ENCODE measurements around the gene CACNA1B.

CACNA1B gene

GRCh38 chr9:137860361-137860760 is 17.2 kb upstream of the CACNA1B start:
- DNase-seq: no peak
- no peaks in the 10 kb centered on the region for H3K79me1 ChIP-seq (ENCODE audit: low read length)
- H3K18ac ChIP-seq (ENCODE audit: low read length): no peak overlapping the region
- no peak overlapping the region for H2AK5ac ChIP-seq (ENCODE audit: low read length)
- H2BK5ac ChIP-seq (ENCODE audit: low read length): no peak overlapping the region
- no peak overlapping the region for H2BK120ac ChIP-seq (ENCODE audit: low read depth, low read length)
- no peak overlapping the region for H3K4me3 ChIP-seq (ENCODE audit: low read length)
- no peaks in the 10 kb centered on the region for H3K27me3 ChIP-seq (ENCODE audit: insufficient read depth, low read length, poor library complexity)
- H4K8ac ChIP-seq (ENCODE audit: low read depth, low read length): no peak overlapping the region
- H3K9ac ChIP-seq (ENCODE audit: low read length): no peak overlapping the region
- no peak overlapping the region for H3K4me2 ChIP-seq (ENCODE audit: low read length)
- H3K27ac ChIP-seq (ENCODE audit: low read depth, low read length): no peak overlapping the region
- H3K36me3 ChIP-seq (ENCODE audit: control insufficient read depth, insufficient read depth, low read length): no peaks in the 10 kb centered on the region
- H2BK15ac ChIP-seq (replicated peaks; ENCODE audit: low read depth): no peak overlapping the region
- H3K23ac ChIP-seq (ENCODE audit: low read length): no peak overlapping the region
- H3K4me1 ChIP-seq (ENCODE audit: control insufficient read depth, low read depth, low read length): no peaks in the 10 kb centered on the region
- H3K79me2 ChIP-seq (ENCODE audit: control insufficient read depth, insufficient read depth, low read length): no peaks in the 10 kb centered on the region
- H3K4ac ChIP-seq (ENCODE audit: low read depth, low read length): no peak overlapping the region
- WGBS (ENCODE audit: extremely low coverage, insufficient coverage, low lambda C conversion rate): no CpG with 5 or more reads among the region's 1 CpG
- no peak overlapping the region for H3K56ac ChIP-seq (ENCODE audit: low read length)
- H4K5ac ChIP-seq (ENCODE audit: low read length): no peak overlapping the region

GRCh38 chr9:137865581-137866145 is 11.9 kb upstream of the CACNA1B start:
- DNase-seq: peak; percentile 56
- Histone ChIP-seq H2BK15ac (replicated peaks; ENCODE audit: low read depth) (no peak overlapping the region), H3K36me3 (ENCODE audit: control insufficient read depth, insufficient read depth, low read length) (no peaks in the 10 kb centered on the region), H3K9ac (ENCODE audit: low read length) (no peak overlapping the region), H3K56ac (ENCODE audit: low read length) (no peak overlapping the region), H3K79me2 (ENCODE audit: control insufficient read depth, insufficient read depth, low read length) (no peaks in the 10 kb centered on the region), H3K4me3 (ENCODE audit: low read length) (no peak overlapping the region), H4K8ac (ENCODE audit: low read depth, low read length) (no peak overlapping the region), H3K23ac (ENCODE audit: low read length) (no peak overlapping the region), H2AK5ac (ENCODE audit: low read length) (no peak overlapping the region), H3K79me1 (ENCODE audit: low read length) (no peaks in the 10 kb centered on the region), H4K5ac (ENCODE audit: low read length) (no peak overlapping the region), H3K18ac (ENCODE audit: low read length) (no peak overlapping the region), H3K4me1 (ENCODE audit: control insufficient read depth, low read depth, low read length) (no peaks in the 10 kb centered on the region), H3K27me3 (ENCODE audit: insufficient read depth, low read length, poor library complexity) (no peaks in the 10 kb centered on the region), H3K27ac (ENCODE audit: low read depth, low read length) (no peak overlapping the region), H3K4ac (ENCODE audit: low read depth, low read length) (no peak overlapping the region), H3K4me2 (ENCODE audit: low read length) (no peak overlapping the region), H2BK5ac (ENCODE audit: low read length) (no peak overlapping the region), H2BK120ac (ENCODE audit: low read depth, low read length) (no peak overlapping the region)
- no CpG with 5 or more reads among the region's 18 CpGs for WGBS (ENCODE audit: extremely low coverage, insufficient coverage, low lambda C conversion rate)

- Histone ChIP-seq H2BK15ac (replicated peaks; ENCODE audit: low read depth) (no peak overlapping the region), H3K56ac (ENCODE audit: low read length) (no peak overlapping the region), H3K27ac (ENCODE audit: low read depth, low read length) (no peak overlapping the region), H3K79me1 (ENCODE audit: low read length) (no peaks in the 10 kb centered on the region), H3K27me3 (ENCODE audit: insufficient read depth, low read length, poor library complexity) (no peaks in the 10 kb centered on the region), H4K5ac (ENCODE audit: low read length) (no peak overlapping the region), H4K8ac (ENCODE audit: low read depth, low read length) (no peak overlapping the region), H2AK5ac (ENCODE audit: low read length) (no peak overlapping the region), H3K23ac (ENCODE audit: low read length) (no peak overlapping the region), H3K9ac (ENCODE audit: low read length) (no peak overlapping the region), H3K4me2 (ENCODE audit: low read length) (no peak overlapping the region), H3K4me1 (ENCODE audit: control insufficient read depth, low read depth, low read length) (no peaks in the 10 kb centered on the region), H3K4ac (ENCODE audit: low read depth, low read length) (no peak overlapping the region), H2BK120ac (ENCODE audit: low read depth, low read length) (no peak overlapping the region), H3K36me3 (ENCODE audit: control insufficient read depth, insufficient read depth, low read length) (no peaks in the 10 kb centered on the region), H3K18ac (ENCODE audit: low read length) (no peak overlapping the region), H3K79me2 (ENCODE audit: control insufficient read depth, insufficient read depth, low read length) (no peaks in the 10 kb centered on the region), H3K4me3 (ENCODE audit: low read length) (no peak overlapping the region), H2BK5ac (ENCODE audit: low read length) (no peak overlapping the region)
- peak; percentile 61 for DNase-seq
- no CpG with 5 or more reads among the region's 21 CpGs for WGBS (ENCODE audit: extremely low coverage, insufficient coverage, low lambda C conversion rate)
Measured at GRCh38 chr9:137866226-137867141, 11.1 kb upstream of the CACNA1B start.

GRCh38 chr9:137870432-137870831 is 7.2 kb upstream of the CACNA1B start:
- H3K36me3 ChIP-seq (ENCODE audit: control insufficient read depth, insufficient read depth, low read length): no peaks in the 10 kb centered on the region
- H4K5ac ChIP-seq (ENCODE audit: low read length): no peak overlapping the region
- no peak overlapping the region for H2BK5ac ChIP-seq (ENCODE audit: low read length)
- WGBS (ENCODE audit: extremely low coverage, insufficient coverage, low lambda C conversion rate): no CpG with 5 or more reads among the region's 3 CpGs
- H3K4me2 ChIP-seq (ENCODE audit: low read length): no peak overlapping the region
- no peak overlapping the region for H3K18ac ChIP-seq (ENCODE audit: low read length)
- no peaks in the 10 kb centered on the region for H3K27me3 ChIP-seq (ENCODE audit: insufficient read depth, low read length, poor library complexity)
- DNase-seq: no peak
- H3K23ac ChIP-seq (ENCODE audit: low read length): no peak overlapping the region
- no peak overlapping the region for H3K9ac ChIP-seq (ENCODE audit: low read length)
- H3K27ac ChIP-seq (ENCODE audit: low read depth, low read length): no peak overlapping the region
- no peak overlapping the region for H3K4me3 ChIP-seq (ENCODE audit: low read length)
- no peak overlapping the region for H3K4ac ChIP-seq (ENCODE audit: low read depth, low read length)
- no peak overlapping the region for H4K8ac ChIP-seq (ENCODE audit: low read depth, low read length)
- H2BK120ac ChIP-seq (ENCODE audit: low read depth, low read length): no peak overlapping the region
- no peaks in the 10 kb centered on the region for H3K79me2 ChIP-seq (ENCODE audit: control insufficient read depth, insufficient read depth, low read length)
- H2AK5ac ChIP-seq (ENCODE audit: low read length): no peak overlapping the region
- H3K56ac ChIP-seq (ENCODE audit: low read length): no peak overlapping the region
- no peaks in the 10 kb centered on the region for H3K79me1 ChIP-seq (ENCODE audit: low read length)
- no peaks in the 10 kb centered on the region for H3K4me1 ChIP-seq (ENCODE audit: control insufficient read depth, low read depth, low read length)
- H2BK15ac ChIP-seq (replicated peaks; ENCODE audit: low read depth): no peak overlapping the region

GRCh38 chr9:137872296-137872695 is 5.3 kb upstream of the CACNA1B start:
- Histone ChIP-seq H3K79me1 (ENCODE audit: low read length) (no peaks in the 10 kb centered on the region), H3K4me2 (ENCODE audit: low read length) (no peak overlapping the region), H3K36me3 (ENCODE audit: control insufficient read depth, insufficient read depth, low read length) (no peaks in the 10 kb centered on the region), H3K56ac (ENCODE audit: low read length) (no peak overlapping the region), H3K18ac (ENCODE audit: low read length) (no peak overlapping the region), H4K5ac (ENCODE audit: low read length) (no peak overlapping the region), H2AK5ac (ENCODE audit: low read length) (no peak overlapping the region), H2BK5ac (ENCODE audit: low read length) (no peak overlapping the region), H3K4me3 (ENCODE audit: low read length) (no peak overlapping the region), H2BK15ac (replicated peaks; ENCODE audit: low read depth) (no peak overlapping the region), H2BK120ac (ENCODE audit: low read depth, low read length) (no peak overlapping the region), H4K8ac (ENCODE audit: low read depth, low read length) (no peak overlapping the region), H3K9ac (ENCODE audit: low read length) (no peak overlapping the region), H3K27ac (ENCODE audit: low read depth, low read length) (no peak overlapping the region), H3K4ac (ENCODE audit: low read depth, low read length) (no peak overlapping the region), H3K79me2 (ENCODE audit: control insufficient read depth, insufficient read depth, low read length) (no peaks in the 10 kb centered on the region), H3K23ac (ENCODE audit: low read length) (no peak overlapping the region), H3K4me1 (ENCODE audit: control insufficient read depth, low read depth, low read length) (no peaks in the 10 kb centered on the region), H3K27me3 (ENCODE audit: insufficient read depth, low read length, poor library complexity) (no peaks in the 10 kb centered on the region)
- WGBS (ENCODE audit: extremely low coverage, insufficient coverage, low lambda C conversion rate): no CpG with 5 or more reads among the region's 10 CpGs
- DNase-seq: no peak
